SK-N-SH treated with all-trans-retinoic acid at 6 μM for 48 hours (cell line): Measurements from ENCODE around the gene VWDE.

ENCODE experiments used
- CREB5 ChIP-seq: fragments of 250-450 bp; sonication (Bioruptor Pico); IDR thresholded peaks from 2 replicates; pipeline ENCODE4 v1.5.1; 2020; ENCODE audit warnings: low read depth, mild to moderate bottlenecking, moderate library complexity
- GLIS3 ChIP-seq: fragments of 250-450 bp; sonication (Bioruptor Pico); IDR thresholded peaks from 2 replicates; pipeline ENCODE4 v1.5.0; 2020; ENCODE audit warnings: mild to moderate bottlenecking, moderate library complexity
- RARB ChIP-seq: fragments of 250-450 bp; sonication (Bioruptor Pico); IDR thresholded peaks from 2 replicates; pipeline ENCODE4 v1.8.0; 2021; ENCODE audit warnings: mild to moderate bottlenecking, moderate library complexity
- TCF4 ChIP-seq: fragments of 250-450 bp; sonication (Bioruptor Pico); IDR thresholded peaks from 2 replicates; pipeline ENCODE4 v1.8.0; 2021; ENCODE audit warnings: mild to moderate bottlenecking, moderate library complexity, borderline replicate concordance
- ZFP30 ChIP-seq: fragments of 450-650 bp; formaldehyde crosslinking; IDR thresholded peaks from 2 replicates; pipeline ENCODE4 v1.5.0; 2022; ENCODE audit warnings: mild to moderate bottlenecking, moderate library complexity
- ZNF565 ChIP-seq: fragments of 450-650 bp; formaldehyde crosslinking; conservative IDR thresholded peaks from 2 replicates; pipeline ENCODE4 v1.5.0; 2020; ENCODE audit warnings: low read depth, mild to moderate bottlenecking, moderate library complexity
- ZNF8 ChIP-seq: fragments of 450-650 bp; formaldehyde crosslinking; IDR thresholded peaks from 2 replicates; pipeline ENCODE4 v1.5.0; 2020; ENCODE audit warnings: mild to moderate bottlenecking, moderate library complexity
- TF ChIP-seq, protein P1 (sequence below): fragments of 250-450 bp; sonication (Bioruptor Pico); IDR thresholded peaks from 2 replicates; pipeline ENCODE4 v1.8.0; 2020; ENCODE audit warnings: mild to moderate bottlenecking, moderate library complexity, borderline replicate concordance

DNA sequence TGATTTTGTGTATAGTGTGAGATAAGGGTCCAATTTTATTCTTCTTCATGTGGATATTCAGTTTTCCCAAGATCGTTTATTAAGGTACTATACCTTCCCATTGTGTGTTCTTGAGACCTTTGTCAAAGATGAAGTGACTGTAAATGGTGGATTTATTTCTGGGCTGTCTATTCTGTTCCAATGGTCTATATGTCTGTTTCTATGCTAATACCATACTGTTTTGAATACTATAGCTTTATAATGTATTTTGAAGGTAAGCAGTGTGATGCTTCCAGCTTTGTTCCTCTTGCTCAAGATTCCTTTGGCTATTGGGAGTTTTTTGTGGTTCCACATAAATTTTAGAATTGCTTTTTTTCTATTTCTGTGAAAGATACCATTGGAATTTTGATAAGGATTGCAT, 8.7 kb upstream of the VWDE start:
- TF ChIP-seq RARB, result no peak
- TF ChIP-seq TCF4 (CRISPR knock-in tag), result no peak
- TF ChIP-seq GLIS3 (CRISPR knock-in tag), result no peak
- TF ChIP-seq, protein P1, sequence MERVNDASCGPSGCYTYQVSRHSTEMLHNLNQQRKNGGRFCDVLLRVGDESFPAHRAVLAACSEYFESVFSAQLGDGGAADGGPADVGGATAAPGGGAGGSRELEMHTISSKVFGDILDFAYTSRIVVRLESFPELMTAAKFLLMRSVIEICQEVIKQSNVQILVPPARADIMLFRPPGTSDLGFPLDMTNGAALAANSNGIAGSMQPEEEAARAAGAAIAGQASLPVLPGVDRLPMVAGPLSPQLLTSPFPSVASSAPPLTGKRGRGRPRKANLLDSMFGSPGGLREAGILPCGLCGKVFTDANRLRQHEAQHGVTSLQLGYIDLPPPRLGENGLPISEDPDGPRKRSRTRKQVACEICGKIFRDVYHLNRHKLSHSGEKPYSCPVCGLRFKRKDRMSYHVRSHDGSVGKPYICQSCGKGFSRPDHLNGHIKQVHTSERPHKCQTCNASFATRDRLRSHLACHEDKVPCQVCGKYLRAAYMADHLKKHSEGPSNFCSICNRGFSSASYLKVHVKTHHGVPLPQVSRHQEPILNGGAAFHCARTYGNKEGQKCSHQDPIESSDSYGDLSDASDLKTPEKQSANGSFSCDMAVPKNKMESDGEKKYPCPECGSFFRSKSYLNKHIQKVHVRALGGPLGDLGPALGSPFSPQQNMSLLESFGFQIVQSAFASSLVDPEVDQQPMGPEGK (CRISPR knock-in tag), result no peak
- TF ChIP-seq CREB5 (CRISPR knock-in tag), result no peak
- no peak for TF ChIP-seq ZFP30 (CRISPR knock-in tag)
- TF ChIP-seq ZNF8, result no peak
- no peak for TF ChIP-seq ZNF565 (CRISPR knock-in tag)
